Testis (tissue), 2 donors: ENCODE data around the gene SNTG2.

Experiments
- POLR2A ChIP-seq: fragments of 450-650 bp; IDR thresholded peaks from one replicate; pipeline ENCODE4 v1.6.1; 2017; ENCODE audit warnings: antibody characterized with exemption, mild to moderate bottlenecking, moderate library complexity
- TF ChIP-seq, protein P1 (sequence below), 3 experiments: fragments of 450-650 bp in 2 of 3; fragments of 200-600 bp in 1 of 3; sonication (generic) in 1 of 3; IDR thresholded peaks; one replicate each; pipeline ENCODE4 v1.5.1; 2016 to 2019; ENCODE audit warnings: antibody characterized with exemption in 3 of 3, mild to moderate bottlenecking in 2 of 3, moderate library complexity in 1 of 3

DNA sequence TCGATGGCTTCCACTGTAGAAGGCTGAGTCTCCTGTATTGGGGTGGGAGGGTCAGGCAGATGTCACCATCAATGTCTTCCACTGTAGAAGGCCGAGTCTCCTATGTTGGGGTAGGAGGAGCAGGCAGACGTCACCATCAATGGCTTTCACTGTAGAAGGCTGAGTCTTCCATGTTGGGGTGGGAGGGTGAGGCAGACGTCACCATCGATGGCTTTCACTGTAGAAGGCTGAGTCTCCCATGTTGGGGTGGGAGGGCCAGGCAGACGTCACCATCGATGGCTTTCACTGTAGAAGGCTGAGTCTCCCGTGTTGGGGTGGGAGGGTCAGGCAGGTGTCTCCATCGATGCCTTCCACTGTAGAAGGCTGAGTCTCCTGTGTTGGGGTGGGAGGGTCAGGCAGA lies 345.1 kb downstream of the SNTG2 start:
- TF ChIP-seq, protein P1, sequence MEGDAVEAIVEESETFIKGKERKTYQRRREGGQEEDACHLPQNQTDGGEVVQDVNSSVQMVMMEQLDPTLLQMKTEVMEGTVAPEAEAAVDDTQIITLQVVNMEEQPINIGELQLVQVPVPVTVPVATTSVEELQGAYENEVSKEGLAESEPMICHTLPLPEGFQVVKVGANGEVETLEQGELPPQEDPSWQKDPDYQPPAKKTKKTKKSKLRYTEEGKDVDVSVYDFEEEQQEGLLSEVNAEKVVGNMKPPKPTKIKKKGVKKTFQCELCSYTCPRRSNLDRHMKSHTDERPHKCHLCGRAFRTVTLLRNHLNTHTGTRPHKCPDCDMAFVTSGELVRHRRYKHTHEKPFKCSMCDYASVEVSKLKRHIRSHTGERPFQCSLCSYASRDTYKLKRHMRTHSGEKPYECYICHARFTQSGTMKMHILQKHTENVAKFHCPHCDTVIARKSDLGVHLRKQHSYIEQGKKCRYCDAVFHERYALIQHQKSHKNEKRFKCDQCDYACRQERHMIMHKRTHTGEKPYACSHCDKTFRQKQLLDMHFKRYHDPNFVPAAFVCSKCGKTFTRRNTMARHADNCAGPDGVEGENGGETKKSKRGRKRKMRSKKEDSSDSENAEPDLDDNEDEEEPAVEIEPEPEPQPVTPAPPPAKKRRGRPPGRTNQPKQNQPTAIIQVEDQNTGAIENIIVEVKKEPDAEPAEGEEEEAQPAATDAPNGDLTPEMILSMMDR (IDR thresholded peaks at IDR 0.05): no peak
- TF ChIP-seq POLR2A: no peak
